H1 (cell line): ENCODE measurements around the gene SCAPER. TPM values are rescaled to one million over a fixed set of nuclear protein-coding genes. Genes with fewer than 3 reads are reported as not detected.

Experiments used
- CBX5 ChIP-seq: fragments of 300-800, 300-1000 bp; sonication (generic); IDR thresholded peaks from 2 replicates; pipeline ENCODE4 v1.7.1; 2016; ENCODE audit warnings: antibody characterized with exemption, low read length, low read depth
- FOSL1 ChIP-seq: IDR thresholded peaks from 2 replicates; pipeline ENCODE4 v1.6.1; 2011; ENCODE audit warnings: mild to moderate bottlenecking, low read depth, low read length, moderate library complexity; ENCODE audit not compliant: insufficient read depth
- SIRT6 ChIP-seq: IDR thresholded peaks from one replicate; pipeline ENCODE4 v1.7.1; 2012; ENCODE audit warnings: low read length, inconsistent platforms
- SIX5 ChIP-seq: IDR thresholded peaks from 2 replicates; pipeline ENCODE4 v1.6.1; 2011; ENCODE audit warnings: mild to moderate bottlenecking, low read depth, low read length
- polyA plus RNA-seq, 7 experiments: library from polyadenylated mRNA; depleted of rRNA in 3 of 7; stranded (reverse) in 5 of 7; unstranded in 2 of 7; fragments of >200 nt in 5 of 7; fragments of 200-250 nt in 2 of 7; gene quantifications; 1 replicate in 5 of 7; 2 replicates in 1 of 7; 4 replicates in 1 of 7; pipeline versions ENCODE4 v1.2.1 to v1.2.3, GENCODE V29; 2011 to 2013; ENCODE audit warnings: missing spikeins in 2 of 7, mixed read lengths in 2 of 7
- total RNA-seq: library from RNA; stranded (reverse); fragmentation: NEBNext Ultra II Directional; extraction: Animal tissue kit (Norgen Biotek cat#: 25700); gene quantifications from 2 replicates; pipeline ENCODE4 v1.2.1, GENCODE V29; 2021

The SCAPER gene
- total and polyA plus RNA-seq, 2 of the 8 experiments (the other 6 are each of a cell fraction or from before 2014, with no cell fraction given), result 1.6 to 6.8 TPM

DNA sequence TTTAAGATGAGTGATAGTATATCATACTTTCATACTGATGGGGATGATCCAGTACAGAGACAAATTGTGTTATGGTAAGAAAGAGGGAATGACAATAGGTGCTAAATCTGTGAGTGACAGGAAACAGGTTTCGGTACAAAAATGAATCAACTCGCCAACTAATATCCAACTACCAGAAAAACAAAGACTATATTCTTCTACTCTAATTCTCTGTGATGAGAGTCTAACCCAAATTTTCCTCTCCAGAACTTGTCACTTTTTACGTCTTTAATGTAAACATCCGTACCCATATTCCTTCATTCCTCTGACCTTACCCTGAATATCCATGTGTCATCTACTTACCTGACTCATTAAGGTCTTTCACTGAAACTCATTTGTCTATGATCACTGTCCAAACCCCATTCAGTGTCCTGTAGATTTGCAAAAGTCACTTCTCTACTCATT lies 39.6 kb downstream of the SCAPER start (continued):
- TF ChIP-seq FOSL1 (no peak), SIX5 (no peak), CBX5 (no peak), SIRT6 (no peak)
